HepG2 (cell line): ENCODE data around the gene THSD8. TPM values are rescaled to one million over a fixed set of nuclear protein-coding genes. Genes with fewer than 3 reads are reported as not detected.

ENCODE experiments used
- ARNTL ChIP-seq: sonication (generic); formaldehyde crosslinking; IDR thresholded peaks from 2 replicates; pipeline ENCODE4 v1.4.0; 2020; ENCODE audit warnings: mild to moderate bottlenecking, missing genetic modification reagents
- FOXO4 ChIP-seq: sonication (generic); formaldehyde crosslinking; conservative IDR thresholded peaks from 2 replicates; pipeline ENCODE4 v1.8.1; 2023; ENCODE audit warnings: missing genetic modification reagents
- JDP2 ChIP-seq: sonication (generic); formaldehyde crosslinking; IDR thresholded peaks from 2 replicates; pipeline ENCODE4 v1.8.1; 2022; ENCODE audit warnings: missing genetic modification reagents, borderline replicate concordance
- MYNN ChIP-seq: sonication (generic); formaldehyde crosslinking; IDR thresholded peaks from 2 replicates; pipeline ENCODE4 v1.4.0; 2020; ENCODE audit warnings: mild to moderate bottlenecking, low read depth, missing genetic modification reagents
- RELA ChIP-seq: sonication (generic); formaldehyde crosslinking; IDR thresholded peaks from 2 replicates; pipeline ENCODE4 v1.4.0; 2020; ENCODE audit warnings: missing genetic modification reagents
- SPEN ChIP-seq: sonication (generic); formaldehyde crosslinking; IDR thresholded peaks from 2 replicates; pipeline ENCODE4 v1.5.1; 2020; ENCODE audit warnings: low read depth, mild to moderate bottlenecking, missing genetic modification reagents
- TEAD3 ChIP-seq: optimal IDR thresholded peaks from 2 replicates; pipeline ENCODE3; 2016; ENCODE audit warnings: borderline replicate concordance
- ZBTB33 ChIP-seq: sonication (generic); formaldehyde crosslinking; IDR thresholded peaks from 2 replicates; pipeline ENCODE4 v1.4.0; 2020; ENCODE audit warnings: missing genetic modification reagents
- ZFP1 ChIP-seq: IDR thresholded peaks from 2 replicates; pipeline ENCODE4 v1.6.1; 2016
- ZIK1 ChIP-seq: sonication (generic); formaldehyde crosslinking; IDR thresholded peaks from 2 replicates; pipeline ENCODE4 v1.5.0; 2020; ENCODE audit warnings: mild to moderate bottlenecking, low read depth, missing genetic modification reagents, borderline replicate concordance
- ZKSCAN8 ChIP-seq: IDR thresholded peaks from 2 replicates; pipeline ENCODE4 v1.6.1; 2016; ENCODE audit warnings: borderline replicate concordance, missing genetic modification reagents, missing compliant biosample characterization
- ZNF18 ChIP-seq: sonication (generic); formaldehyde crosslinking; IDR thresholded peaks from 2 replicates; pipeline ENCODE4 v1.8.0; 2022; ENCODE audit warnings: mild to moderate bottlenecking, missing genetic modification reagents; ENCODE audit not compliant: insufficient replicate concordance
- ZNF232 ChIP-seq: sonication (generic); formaldehyde crosslinking; IDR thresholded peaks from 2 replicates; pipeline ENCODE4 v1.4.0; 2020; ENCODE audit warnings: missing genetic modification reagents, borderline replicate concordance
- ZNF235 ChIP-seq: sonication (generic); formaldehyde crosslinking; IDR thresholded peaks from 2 replicates; pipeline ENCODE4 v1.8.1; 2023; ENCODE audit warnings: mild to moderate bottlenecking, missing genetic modification reagents, borderline replicate concordance
- ZNF333 ChIP-seq: sonication (generic); formaldehyde crosslinking; IDR thresholded peaks from 2 replicates; pipeline ENCODE4 v1.4.0; 2020; ENCODE audit warnings: mild to moderate bottlenecking, missing genetic modification reagents, borderline replicate concordance
- ZNF800 ChIP-seq: sonication (generic); formaldehyde crosslinking; IDR thresholded peaks from 2 replicates; pipeline ENCODE4 v1.4.0; 2020; ENCODE audit warnings: missing genetic modification reagents
- polyA plus RNA-seq, 8 experiments: library from polyadenylated mRNA; depleted of rRNA in 3 of 8; stranded (reverse) in 7 of 8; unstranded in 1 of 8; fragments of >200 nt; fragmentation: Illumina TruSeq in 4 of 8; extraction: Trizol in 4 of 8; gene quantifications; 2 replicates each; pipeline versions ENCODE4 v1.2.1 to v1.2.3, GENCODE V29; 2011 to 2016; ENCODE audit warnings: low read depth in 4 of 8, missing spikeins in 1 of 8, mixed read lengths in 1 of 8; ENCODE audit not compliant: insufficient read depth in 1 of 8
- total RNA-seq, 5 experiments: library from RNA; depleted of rRNA; stranded (reverse); fragments of >200 nt; fragmentation: Illumina TruSeq; extraction: Trizol; gene quantifications; 2 replicates each; pipeline ENCODE4 v1.2.3, GENCODE V29; 2016; ENCODE audit warnings: low read depth in 1 of 5
- TF ChIP-seq, protein P1 (sequence below): sonication (generic); formaldehyde crosslinking; IDR thresholded peaks from 2 replicates; pipeline ENCODE4 v1.4.0; 2020; ENCODE audit warnings: missing genetic modification reagents, mild to moderate bottlenecking, borderline replicate concordance

Gene THSD8
- total and polyA plus RNA-seq, 2 of the 13 experiments (the other 11 are each of a cell fraction or from before 2014, with no cell fraction given), result 4.8 to 14.9 TPM

DNA sequence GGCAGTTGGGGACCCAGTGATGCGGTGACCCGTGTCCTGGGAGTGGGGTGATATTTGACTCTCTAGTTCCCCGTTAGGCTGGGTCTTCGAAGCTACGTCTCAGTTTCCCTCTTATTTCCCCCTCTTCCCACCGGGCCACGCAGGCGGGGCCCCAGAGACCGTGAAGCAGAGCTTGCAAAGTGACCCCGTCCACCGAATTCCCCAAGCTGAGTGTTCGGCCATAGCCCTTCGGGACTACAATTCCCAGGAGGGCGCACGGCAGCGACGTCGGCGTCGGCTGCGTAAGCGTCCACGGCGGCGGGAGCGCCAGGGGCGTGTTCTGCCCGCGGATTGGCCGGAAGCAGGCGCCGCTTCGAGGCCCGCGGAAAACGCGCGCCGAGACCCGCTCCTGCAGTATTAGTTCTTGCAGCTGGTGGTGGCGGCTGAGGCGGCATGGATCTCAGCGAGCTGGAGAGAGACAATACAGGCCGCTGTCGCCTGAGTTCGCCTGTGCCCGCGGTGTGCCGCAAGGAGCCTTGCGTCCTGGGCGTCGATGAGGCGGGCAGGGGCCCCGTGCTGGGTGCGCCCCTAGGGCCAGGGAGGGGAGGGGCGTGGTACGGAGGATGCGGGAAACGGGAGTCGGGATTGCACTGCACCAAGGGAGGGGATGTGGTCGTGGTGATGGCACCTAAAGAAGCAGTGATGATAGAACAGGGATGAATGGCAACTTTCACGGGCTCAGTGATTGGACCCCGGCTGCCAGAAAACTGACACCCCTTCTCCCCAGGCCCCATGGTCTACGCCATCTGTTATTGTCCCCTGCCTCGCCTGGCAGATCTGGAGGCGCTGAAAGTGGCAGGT, 4.6 kb downstream of the THSD8 start, which contains the start of gene RNASEH2A (continued):
- TF ChIP-seq ZBTB33 (CRISPR knock-in tag), result peak; percentile 40; the same call in 1 of the 2 replicates
- TF ChIP-seq, protein P1, sequence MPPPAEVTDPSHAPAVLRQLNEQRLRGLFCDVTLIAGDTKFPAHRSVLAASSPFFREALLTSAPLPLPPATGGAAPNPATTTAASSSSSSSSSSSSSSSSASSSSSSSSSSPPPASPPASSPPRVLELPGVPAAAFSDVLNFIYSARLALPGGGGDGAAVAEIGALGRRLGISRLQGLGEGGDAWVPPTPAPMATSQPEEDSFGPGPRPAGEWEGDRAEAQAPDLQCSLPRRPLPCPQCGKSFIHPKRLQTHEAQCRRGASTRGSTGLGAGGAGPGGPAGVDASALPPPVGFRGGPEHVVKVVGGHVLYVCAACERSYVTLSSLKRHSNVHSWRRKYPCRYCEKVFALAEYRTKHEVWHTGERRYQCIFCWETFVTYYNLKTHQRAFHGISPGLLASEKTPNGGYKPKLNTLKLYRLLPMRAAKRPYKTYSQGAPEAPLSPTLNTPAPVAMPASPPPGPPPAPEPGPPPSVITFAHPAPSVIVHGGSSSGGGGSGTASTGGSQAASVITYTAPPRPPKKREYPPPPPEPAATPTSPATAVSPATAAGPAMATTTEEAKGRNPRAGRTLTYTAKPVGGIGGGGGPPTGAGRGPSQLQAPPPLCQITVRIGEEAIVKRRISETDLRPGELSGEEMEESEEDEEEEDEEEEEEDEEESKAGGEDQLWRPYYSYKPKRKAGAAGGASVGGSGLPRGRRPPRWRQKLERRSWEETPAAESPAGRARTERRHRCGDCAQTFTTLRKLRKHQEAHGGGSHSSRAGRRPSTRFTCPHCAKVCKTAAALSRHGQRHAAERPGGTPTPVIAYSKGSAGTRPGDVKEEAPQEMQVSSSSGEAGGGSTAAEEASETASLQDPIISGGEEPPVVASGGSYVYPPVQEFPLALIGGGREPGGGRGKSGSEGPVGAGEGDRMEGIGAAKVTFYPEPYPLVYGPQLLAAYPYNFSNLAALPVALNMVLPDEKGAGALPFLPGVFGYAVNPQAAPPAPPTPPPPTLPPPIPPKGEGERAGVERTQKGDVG (CRISPR knock-in tag), result no peak
- TF ChIP-seq RELA (CRISPR knock-in tag), result 0 out of 2 replicates have a peak, but pooled peaks have one; percentile 64
- peak; percentile 83; the same call in 1 of the 2 replicates for TF ChIP-seq MYNN (CRISPR knock-in tag)
- TF ChIP-seq ZFP1 (CRISPR knock-in tag), result 0 out of 2 replicates have a peak, but pooled peaks have one; percentile 23
- TF ChIP-seq JDP2, result no peak
- peak; percentile 79; the same call in 1 of the 2 replicates for TF ChIP-seq ZNF235 (CRISPR knock-in tag)
- TF ChIP-seq ZNF232, result peak; percentile 61; the same call in 1 of the 2 replicates
- TF ChIP-seq TEAD3 (CRISPR knock-in tag), result peak; percentile 75
- no peak for TF ChIP-seq ZIK1 (CRISPR knock-in tag)
- TF ChIP-seq ZKSCAN8, result peak; percentile 72; the same call in 1 of the 2 replicates
- no peak for TF ChIP-seq FOXO4 (CRISPR knock-in tag)
- 0 out of 2 replicates have a peak, but pooled peaks have one; percentile 45 for TF ChIP-seq ARNTL (CRISPR knock-in tag)
- TF ChIP-seq ZNF333 (CRISPR knock-in tag), result 0 out of 2 replicates have a peak, but pooled peaks have one; percentile 54
- TF ChIP-seq ZNF18 (CRISPR knock-in tag), result no peak
- peak; percentile 82 for TF ChIP-seq SPEN (CRISPR knock-in tag)
- TF ChIP-seq ZNF800 (CRISPR knock-in tag), result peak; percentile 69; the same call in 1 of the 2 replicates
